Inflammatory macrophage treated with lipopolysaccharide for 4 hours (primary cell): ENCODE data around the gene E2F7.

Source experiments
- DNase-seq: peaks from one replicate; pipeline ENCODE4 v3.0.0-alpha.2; 2020

Gene E2F7

DNA sequence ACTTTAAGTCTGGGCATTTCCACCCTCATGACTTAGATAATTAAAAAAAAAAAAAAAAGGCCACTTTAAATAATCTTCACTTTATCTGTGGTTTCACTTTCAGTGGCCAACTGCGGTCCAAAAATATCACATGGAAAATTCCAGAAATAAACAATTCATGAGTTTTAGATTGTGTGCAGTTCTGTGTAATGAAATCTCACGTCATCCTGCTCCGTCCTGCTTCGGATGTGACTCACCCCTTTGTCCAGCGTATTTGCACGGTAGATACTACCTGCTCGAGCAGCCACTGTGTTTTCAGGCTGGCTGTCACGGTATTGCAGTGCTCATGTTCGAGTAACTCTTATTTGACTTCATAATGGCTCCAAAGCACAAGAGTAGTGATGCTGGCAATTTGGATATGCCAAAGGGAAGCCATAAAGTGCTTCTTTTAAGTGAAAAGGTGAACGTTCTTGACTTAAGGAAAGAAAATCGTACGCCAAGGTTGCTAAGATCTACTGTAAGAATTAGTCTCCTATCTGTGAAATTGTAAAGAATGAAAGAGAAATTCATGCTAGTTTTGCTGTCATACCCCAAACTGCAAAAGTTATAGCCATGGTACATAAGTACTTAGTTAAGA lies 2.4 kb downstream of the E2F7 start:
- no peak for DNase-seq

DNA sequence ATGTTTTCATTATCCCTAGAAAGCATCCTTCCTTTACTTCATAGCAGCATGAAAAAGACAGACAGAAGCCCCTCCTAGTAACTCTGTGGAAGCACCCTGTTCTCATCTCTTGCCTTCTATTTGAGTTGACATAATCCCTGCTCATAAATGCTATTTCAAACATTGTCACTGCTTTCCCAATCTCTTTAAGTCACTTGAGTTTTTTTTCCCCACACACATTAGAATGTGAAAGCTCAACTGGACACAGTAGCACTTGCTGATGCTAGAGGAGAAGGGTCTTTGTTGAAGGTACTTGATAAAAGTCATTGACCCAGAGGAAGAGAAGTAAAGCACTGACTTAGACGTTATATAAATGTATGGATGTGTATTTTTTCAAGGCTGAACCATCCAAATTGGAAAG lies 3.0 kb downstream of the E2F7 start:
- peak; percentile 16 for DNase-seq

DNA sequence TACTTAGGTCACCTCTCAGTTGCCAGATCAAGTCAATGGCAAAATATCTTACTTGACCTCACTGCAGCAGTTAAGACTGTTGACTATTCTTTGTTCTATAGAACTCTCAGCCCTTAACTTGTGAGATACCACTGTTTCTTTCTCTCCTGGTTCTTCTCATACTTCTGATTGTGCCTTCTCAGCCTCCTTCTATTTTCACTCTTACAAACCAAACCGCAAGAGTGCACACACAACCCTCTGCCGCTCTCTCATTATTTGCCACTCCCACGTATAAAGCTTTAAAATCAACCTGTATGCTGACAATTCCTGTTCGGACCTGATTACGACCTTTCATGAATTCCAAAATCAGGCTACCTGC lies 4.5 kb downstream of the E2F7 start:
- no peak for DNase-seq

DNA sequence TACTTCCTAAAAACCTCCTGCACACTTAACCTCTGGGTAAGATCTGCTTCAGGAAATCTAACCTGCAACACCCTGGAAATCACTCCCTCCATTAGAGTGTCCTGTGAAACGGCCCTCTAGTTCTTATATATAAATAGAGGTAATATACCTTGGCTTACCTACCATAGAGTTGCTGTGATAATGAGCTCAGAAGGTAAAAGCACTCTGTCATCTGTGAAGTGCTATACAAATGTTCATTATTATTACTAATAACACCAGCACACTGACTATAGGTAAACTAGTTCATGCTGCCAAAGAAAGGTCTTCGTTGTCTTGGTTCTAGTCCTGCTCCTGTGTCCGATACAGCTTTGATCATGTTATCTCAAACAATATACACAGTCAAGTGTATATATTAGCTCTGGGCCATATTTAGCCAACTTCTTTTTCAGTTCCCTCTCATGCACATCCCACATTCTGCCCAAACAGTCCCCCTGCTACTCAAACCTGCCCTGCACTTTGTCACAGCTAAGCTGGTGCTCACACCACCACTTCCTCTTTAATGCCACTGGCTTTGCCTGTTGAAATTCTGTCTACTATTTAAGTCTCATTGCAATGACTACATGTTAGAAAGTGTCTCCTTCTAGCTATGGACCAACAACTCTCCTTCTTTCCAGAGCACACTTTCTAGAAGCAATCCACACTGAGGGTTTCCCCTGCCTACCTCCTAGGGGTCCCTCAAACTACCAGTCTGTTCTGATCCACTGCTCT lies 5.1 kb downstream of the E2F7 start:
- DNase-seq = peak; percentile 78

DNA sequence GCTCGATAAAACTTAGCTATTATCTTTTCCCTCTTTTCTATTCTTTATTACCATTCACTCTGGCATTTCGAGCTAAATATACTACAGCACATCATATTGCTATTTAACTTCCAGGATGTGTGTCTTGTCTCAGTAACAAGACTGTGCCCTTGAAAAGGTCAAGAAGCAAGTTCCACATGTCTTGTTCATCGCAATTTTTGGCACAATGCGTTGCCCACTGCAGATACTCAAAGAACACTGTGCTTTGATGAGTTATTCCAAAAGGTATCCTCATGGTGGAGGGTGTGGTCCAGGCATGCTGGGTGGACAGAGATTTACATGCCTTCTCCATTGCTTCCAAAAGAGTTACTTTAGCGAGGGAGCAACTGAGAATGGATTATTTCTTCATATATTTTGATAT lies 6.6 kb downstream of the E2F7 start:
- no peak for DNase-seq

DNA sequence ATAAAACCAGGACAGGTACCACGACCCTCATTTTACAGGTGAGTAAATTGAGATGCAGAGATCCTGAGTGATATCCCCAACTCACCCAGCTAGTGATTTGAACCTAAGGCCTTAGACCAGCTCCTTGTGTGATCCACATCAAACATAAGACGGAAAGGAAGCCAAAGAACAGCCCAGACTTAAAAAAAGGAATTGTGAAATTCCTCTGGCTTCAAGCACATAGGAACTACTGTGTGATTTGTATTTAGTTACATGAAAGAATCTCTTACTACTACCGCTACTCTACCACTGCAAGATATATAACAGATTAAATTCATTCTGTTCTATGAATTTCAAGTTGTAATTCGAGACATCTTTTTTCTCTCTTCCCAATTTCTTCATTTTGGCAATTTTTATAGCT lies 10.5 kb downstream of the E2F7 start:
- DNase-seq = no peak

DNA sequence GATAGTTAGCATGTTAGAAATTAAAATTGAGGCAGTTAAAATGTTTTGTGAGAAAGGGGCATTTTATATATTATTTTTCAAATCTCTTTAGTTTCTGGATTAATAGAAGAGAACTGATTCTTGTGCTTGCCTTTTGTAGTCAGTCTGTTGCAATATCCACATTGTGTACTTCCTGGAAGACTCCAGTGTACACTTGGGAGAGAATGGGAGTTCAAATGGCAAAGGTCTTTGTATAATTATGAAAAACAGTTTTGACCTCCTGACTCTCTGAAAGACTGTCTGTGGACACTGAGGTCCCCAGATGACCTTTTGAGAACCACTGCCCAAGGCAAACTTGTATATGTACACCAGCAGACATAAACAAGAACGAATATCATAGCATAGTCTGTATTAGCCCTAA lies 12.1 kb downstream of the E2F7 start:
- no peak for DNase-seq

DNA sequence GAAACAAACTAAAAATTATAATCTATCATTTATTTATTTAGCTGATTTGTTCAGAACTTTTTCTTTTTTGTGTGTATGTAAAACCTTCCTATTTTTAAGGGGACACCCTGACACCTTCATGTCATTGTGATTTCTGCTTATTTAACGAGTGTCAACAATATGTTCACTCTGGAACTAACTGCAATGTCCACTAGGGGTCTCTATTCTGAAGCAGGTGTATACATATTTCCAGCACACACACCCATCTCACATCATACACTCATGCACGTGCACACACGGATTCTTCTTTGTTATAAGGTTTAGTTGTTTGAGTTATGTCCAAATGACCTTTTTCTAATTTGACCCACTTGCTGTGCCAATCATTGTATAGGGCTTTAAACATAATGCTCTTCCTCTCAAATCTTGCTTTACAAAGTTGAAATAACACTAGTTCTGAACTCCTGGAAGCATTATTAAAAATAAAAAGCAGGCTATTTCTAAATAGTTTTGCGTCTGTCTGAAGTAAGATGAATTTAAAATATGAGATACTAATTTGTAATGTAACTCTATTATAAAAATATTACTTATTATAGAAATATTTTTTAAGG lies 15.5 kb downstream of the E2F7 start:
- peak; percentile 58 for DNase-seq

DNA sequence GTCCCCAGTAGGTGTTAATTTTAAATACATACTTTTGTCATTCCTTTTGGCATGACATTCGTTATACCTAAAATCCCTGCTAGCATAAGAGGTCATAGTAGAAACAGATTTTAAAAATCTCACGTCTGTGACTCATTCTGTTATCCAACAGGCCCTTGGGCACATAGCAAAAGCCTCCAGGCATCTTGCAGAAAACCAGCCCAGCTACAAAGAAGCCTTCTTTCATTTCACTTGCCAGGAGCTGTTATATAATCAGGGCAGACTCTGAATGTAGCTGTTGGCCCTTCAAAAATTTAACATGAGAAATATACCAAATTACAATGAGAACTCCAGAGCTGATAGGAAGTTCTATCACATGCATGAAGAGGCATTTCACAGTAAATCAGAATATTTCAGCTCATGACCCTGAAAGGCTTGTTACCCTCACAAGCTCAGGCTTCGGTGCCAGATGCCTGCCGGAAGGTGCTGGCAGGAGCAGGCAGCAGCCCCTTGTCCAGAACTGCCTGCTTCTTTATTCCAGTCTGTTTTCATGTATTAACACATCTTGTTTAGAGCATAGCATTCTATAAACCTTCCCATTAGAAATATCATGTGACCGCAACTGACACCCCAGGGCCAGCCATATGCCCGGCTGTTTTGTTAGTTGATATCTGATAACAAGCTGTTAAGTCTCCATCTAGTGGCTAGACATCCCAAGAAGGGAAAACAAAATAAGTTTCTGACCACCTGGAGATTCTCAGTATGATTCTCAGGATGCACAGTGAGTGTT lies 17.8 kb downstream of the E2F7 start:
- no peak for DNase-seq

DNA sequence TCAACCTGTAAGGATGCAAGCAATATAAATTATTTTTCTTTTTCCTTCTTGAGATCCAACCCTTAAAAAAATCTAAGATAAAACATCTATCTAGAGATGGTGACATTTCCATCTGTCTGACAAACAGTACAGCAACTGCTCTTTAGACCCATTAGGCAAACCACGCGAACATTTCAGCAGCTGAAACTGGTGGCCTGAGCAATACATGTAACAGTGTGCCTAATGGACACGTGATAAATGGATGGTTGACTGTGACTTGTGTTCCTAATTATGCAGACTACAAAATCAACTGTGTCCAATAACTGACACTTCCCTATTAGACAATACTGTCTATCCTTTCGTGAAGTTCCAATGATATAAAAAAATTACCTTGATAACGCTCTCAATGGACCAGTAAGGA lies 18.9 kb downstream of the E2F7 start:
- no peak for DNase-seq

DNA sequence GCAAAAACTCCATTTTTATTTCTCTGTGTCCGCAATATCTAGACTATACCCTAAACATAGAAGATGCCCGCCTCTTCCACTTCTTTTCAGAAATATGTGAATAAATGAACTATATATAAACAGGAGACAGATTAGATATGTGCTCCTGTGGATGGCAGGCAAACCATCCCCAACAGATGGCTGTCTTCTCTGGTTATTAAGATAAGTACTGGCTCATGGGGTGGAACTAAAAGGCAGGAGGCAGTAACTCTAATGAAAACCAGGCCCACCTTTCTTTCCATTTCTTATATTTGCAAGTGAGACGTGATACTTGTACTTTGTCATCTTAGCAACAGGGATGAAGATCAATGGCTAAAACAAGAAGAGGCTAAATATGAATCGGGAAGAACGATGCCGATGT lies 20.2 kb downstream of the E2F7 start:
- no peak for DNase-seq

DNA sequence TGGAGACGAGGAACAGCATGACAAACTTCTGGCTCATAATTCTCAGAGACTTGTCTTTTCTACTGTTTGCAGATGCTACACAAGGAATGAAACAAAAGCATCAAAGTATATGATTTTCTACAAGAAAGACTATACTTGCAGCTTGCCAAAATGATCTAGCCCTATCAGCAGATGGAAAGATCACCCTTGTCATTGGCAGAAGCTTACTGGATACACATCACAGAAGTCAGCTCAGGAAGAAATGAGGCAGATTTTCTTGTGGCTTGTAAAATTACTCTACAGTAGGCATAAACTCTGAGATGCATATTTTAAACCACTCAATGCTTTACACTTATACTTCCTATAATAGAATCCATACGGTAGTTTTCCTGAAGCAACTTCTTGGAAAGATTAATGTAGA lies 20.6 kb downstream of the E2F7 start:
- no peak for DNase-seq

DNA sequence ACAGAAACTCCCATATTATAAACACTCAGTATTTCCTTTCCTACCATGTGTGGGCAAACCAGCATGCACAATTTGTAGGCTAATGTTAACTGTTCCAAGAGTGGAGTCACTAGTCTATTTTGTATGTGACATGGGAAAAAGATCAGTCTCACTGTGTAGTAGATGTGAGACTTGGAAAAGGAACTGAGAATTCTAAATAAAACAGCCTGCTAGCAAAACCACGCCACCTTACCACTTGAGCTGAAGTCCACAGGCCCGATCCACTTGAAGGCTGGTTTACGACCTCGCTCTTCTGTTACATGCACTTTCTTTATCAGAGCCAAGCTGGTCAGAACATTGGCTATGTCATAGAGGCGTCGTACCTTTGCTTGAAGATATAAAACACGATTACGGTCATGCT lies 22.5 kb downstream of the E2F7 start:
- DNase-seq = no peak

DNA sequence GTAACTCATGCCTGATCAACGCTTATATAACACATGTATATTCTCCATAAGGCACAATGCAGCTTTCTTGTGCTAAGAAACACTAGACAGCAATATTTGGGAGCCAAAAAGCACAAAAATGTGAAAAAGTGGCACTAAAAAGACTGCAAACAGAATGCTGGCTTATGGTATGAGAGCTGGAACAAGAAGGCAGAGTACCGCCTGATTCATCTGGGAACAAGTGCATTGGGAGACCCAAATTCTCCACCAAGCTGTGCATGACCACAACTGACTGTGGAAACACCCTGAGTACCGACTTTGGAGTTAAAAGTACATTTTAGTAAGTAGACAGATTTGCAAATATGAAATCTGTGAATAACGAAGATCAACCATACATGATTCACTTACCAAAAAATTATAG lies 25.1 kb downstream of the E2F7 start:
- no peak for DNase-seq

DNA sequence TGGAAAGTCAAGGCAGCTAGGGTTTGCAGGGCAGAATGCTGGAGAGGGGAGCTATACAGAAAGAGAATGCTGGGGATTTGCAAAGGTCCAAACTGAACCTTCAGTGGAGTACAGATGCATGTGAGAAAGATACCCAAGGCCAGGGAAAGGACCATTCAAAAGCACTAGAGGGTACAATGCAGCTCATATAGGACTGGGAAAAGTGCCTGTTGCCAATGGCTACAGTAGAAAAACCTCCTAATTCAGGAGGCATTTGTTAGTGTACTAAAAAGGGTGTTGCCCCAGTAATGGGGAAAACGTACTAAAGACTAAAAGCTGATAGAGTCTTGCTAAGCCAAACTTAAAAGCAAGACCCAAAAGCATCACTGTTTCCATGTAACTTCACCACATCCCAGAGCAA lies 30.1 kb downstream of the E2F7 start:
- DNase-seq = no peak

DNA sequence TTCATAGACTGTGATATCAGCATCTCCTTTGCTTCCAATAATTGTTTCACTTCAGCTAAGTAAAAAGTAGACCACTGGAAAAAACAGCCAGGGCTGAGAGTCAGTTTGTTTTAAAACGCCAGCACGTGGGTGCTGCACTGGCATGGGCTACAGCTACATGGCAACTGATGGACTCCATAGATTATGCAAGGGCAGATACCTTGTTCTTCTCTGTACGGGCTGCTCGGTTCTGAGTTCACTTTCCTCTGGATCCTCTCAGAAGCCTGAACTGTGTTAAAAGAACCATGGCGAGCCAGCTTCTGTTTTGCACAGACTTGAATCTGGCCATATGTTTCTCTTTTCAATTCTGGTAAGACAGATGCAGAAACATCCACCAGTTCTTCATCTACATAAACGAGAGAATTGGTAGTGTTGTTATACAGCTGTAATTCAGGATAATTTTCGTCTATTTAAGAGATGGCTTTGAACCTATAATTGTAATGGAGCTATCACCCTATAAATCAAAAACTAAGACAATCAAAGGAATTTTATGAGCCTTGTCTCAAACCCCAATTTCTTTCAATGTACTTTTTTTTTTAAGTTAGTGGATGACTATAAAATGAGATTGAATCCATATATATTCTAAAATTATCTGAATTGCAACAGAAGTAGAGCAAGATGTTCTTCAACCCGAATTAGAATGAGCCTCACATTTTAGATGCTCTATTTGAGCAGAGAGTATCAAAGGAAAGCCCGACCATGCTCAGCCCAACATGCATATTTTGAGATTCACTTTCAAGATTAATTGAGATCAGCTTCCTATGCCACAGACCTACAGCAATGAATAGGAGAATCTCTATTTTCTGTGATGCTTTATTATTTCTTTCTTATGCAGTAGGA lies 31.5 kb downstream of the E2F7 start:
- DNase-seq = no peak

DNA sequence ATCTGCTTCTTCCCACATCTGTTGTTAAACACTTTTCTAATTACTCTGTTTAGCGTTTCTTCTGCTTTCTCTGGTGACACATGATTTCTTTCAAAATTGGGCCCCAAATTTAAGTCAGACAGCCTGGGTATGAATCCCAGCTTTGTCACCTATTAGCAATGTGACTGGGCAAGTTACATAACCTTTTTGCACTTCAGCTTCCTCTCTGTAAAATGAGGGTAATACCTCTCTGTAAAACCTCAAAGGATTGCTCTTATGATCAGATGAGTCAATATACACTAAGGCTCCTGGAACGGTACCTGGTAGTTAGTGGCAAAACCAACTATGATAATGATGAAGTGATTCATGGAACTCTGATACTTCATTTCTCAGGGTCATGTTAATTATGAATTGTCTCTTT lies 33.0 kb downstream of the E2F7 start:
- DNase-seq = peak; percentile 58

DNA sequence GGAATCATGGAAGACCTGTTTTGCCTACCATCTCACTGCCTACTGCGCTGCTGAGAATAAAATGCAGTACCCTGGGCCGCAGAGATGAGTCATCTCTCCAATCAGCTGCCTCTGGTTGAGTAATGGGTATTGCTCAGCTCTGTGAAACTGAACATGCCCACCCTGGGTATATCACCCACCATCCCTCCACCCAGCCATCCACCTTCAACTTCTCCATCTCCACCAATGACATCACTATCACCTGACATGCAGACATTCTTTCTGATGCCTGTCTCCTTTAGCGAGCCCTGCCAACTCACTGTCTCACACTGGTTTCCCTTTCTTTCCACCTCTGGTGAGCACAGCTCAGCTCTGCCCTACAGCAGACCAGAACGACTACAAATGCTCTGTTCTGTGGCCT lies 33.6 kb downstream of the E2F7 start:
- DNase-seq = peak; percentile 54

DNA sequence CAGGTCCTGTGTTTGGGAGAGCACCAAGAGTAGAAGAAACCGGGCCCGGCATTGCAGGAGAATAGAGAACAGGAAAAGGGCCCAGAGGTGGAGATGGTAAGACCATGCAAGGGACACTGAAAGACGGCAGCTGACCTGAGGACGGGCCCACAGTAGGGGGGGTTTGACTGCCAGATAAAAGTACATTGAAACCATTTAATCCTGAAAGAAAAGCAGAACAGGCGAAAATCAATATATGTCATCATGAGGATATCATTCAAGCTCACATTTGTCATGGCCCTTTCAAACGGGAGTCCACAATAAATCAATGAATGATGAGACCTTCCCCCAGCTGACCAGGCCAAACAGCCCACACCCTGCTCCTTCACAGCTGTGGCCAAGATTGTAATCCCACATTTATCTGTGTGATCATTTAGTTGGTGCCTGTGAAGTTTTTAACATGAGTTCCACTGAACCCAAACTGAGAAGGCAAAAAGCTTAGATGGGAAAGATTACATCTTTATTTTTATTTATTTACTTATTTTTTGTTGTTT lies 39.5 kb downstream of the E2F7 start:
- no peak for DNase-seq

DNA sequence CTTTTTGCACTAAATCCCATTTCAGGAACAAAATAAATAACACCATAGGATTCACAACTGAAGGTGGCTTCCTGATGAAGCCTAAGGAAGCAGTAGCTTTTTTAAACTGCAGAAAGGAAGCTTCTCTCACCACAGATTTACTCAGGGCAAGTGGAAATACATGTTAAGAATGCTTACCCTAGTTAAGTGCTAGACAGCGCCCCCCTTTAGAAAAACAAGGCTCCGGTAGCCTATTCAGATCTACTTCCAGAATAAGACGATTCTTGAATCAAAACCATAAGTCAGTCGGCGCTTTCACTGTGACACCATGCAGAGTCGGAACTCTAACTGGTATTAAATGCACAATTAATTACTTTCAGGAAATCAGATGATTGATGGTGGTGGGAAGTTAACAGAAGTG lies 41.9 kb downstream of the E2F7 start:
- no peak for DNase-seq

DNA sequence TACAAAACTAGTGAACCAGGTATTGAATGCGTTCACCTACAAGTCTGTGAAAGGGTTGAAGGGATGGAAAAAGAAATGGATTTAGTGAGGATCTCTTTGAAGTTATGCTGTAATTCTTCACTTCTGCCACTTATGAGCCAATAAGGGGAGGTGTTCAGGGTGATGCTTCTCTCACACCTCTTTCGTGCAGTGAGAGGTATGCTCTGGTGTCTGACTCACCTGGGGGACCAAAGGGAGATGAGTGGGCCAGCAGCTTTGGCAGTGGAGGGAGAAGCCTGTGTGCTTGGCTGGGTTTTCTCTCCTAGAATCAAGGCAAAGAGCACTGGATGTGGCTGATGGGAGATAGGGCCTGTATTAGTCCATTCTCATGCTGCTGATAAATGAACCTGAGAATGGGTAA lies 45.4 kb downstream of the E2F7 start:
- DNase-seq = no peak

DNA sequence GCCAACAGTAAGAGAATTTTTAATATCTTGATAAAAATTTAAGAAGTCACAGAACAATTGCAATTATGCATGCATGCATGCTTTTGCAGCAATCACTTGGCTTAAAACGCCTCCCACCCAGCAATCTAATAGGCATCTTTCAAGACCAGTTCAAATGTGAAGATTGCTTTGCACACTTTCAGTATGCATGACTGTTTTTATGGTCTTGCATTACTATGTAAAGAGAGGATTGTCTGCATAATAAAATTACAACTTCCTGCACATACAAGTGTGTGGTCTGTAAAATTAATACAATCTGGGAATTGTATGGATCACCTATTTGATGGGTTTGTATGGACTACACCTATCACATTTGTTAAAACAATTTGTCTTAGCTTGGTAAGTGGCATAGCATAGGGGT lies 48.8 kb downstream of the E2F7 start:
- no peak for DNase-seq

DNA sequence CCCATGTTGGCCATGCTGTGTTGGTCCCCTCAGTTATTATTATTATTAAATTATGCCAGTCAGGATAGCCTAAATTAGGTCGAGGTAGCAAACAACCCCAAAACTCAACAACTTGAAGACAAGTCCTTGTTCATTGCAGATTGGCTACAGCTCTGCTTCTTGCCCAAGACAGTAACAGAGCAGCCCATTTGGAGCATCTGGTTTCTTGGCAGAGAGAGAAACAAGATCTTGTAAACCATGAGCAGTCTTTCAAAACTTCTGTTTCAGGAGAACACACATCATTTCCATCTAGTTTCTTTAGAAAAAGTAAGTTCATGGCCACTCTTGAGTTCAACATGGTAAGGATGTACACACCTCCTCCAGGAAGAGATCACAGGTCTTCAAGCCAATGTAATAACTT lies 52.3 kb downstream of the E2F7 start:
- DNase-seq = no peak
